K562 (cell line): Measurements from ENCODE around the gene FOXRED2. TPM values are rescaled to one million over a fixed set of nuclear protein-coding genes. Genes with fewer than 3 reads are reported as not detected.

ENCODE experiments used
- DPF2 ChIP-seq: fragments of 450-650 bp; IDR thresholded peaks from 2 replicates; pipeline ENCODE4 v1.6.1; 2016
- ELF2 ChIP-seq: fragments of 250-450 bp; sonication (Bioruptor Pico); IDR thresholded peaks from 2 replicates; pipeline ENCODE4 v1.5.0; 2021; ENCODE audit warnings: mild to moderate bottlenecking
- FOXP1 ChIP-seq: sonication (generic); formaldehyde crosslinking; IDR thresholded peaks from 2 replicates; pipeline ENCODE4 v1.8.0; 2022; ENCODE audit warnings: mild to moderate bottlenecking, missing genetic modification reagents
- JUN ChIP-seq, 2 experiments: sonication (generic) in 1 of 2; formaldehyde crosslinking in 1 of 2; IDR thresholded peaks; 2 replicates each; pipeline versions ENCODE4 v1.6.1 to v1.8.0; 2012 to 2022; ENCODE audit warnings: borderline replicate concordance in 2 of 2, mild to moderate bottlenecking in 2 of 2, improper control_type of control experiment in 1 of 2, low read depth in 1 of 2, low read length in 1 of 2, missing genetic modification reagents in 1 of 2
- JUND ChIP-seq, 2 experiments: IDR thresholded peaks; 2 replicates in 1 of 2; 3 replicates in 1 of 2; pipeline ENCODE4 v1.6.1; 2011; ENCODE audit warnings: borderline replicate concordance in 2 of 2, low read depth in 2 of 2, low read length in 2 of 2, improper control_type of control experiment in 1 of 2, missing biosample characterization in 1 of 2, missing genetic modification characterization in 1 of 2, missing genetic modification reagents in 1 of 2
- NR1H2 ChIP-seq: sonication (generic); formaldehyde crosslinking; IDR thresholded peaks from 2 replicates; pipeline ENCODE4 v1.4.0; 2020; ENCODE audit warnings: mild to moderate bottlenecking, missing genetic modification reagents
- NR2C2 ChIP-seq, 2 experiments: fragments of 200-800 bp in 1 of 2; sonication (Bioruptor generic) in 1 of 2; sonication (generic) in 1 of 2; formaldehyde crosslinking in 1 of 2; IDR thresholded peaks; 2 replicates each; pipeline versions ENCODE4 v1.6.1 to v1.8.0; 2016 to 2022; ENCODE audit warnings: mild to moderate bottlenecking in 1 of 2, missing compliant biosample characterization in 1 of 2, missing genetic modification characterization in 1 of 2, missing genetic modification reagents in 1 of 2
- NR4A1 ChIP-seq, 2 experiments: fragments of 250-450 bp in 1 of 2; fragments of 450-650 bp in 1 of 2; sonication (Bioruptor Pico) in 1 of 2; IDR thresholded peaks; 2 replicates each; pipeline versions ENCODE4 v1.4.0 to v1.6.1; 2016 to 2020; ENCODE audit warnings: mild to moderate bottlenecking in 2 of 2, missing compliant biosample characterization in 1 of 2, missing genetic modification characterization in 1 of 2, moderate library complexity in 1 of 2
- PYGO2 ChIP-seq: fragments of 450-650 bp; IDR thresholded peaks from 2 replicates; pipeline ENCODE4 v1.6.1; 2016; ENCODE audit warnings: mild to moderate bottlenecking, missing genetic modification characterization, moderate library complexity, missing compliant biosample characterization
- SIN3A ChIP-seq, 2 experiments: fragments of 150-350 bp in 1 of 2; IDR thresholded peaks; 2 replicates each; pipeline ENCODE4 v1.6.1; 2011 to 2016; ENCODE audit warnings: borderline replicate concordance in 2 of 2, low read depth in 2 of 2, low read length in 2 of 2, mild to moderate bottlenecking in 2 of 2, moderate library complexity in 2 of 2; ENCODE audit not compliant: control insufficient read depth in 1 of 2
- SMARCA4 ChIP-seq: fragments of 450-650 bp; IDR thresholded peaks from 2 replicates; pipeline ENCODE4 v1.6.1; 2016
- TEAD1 ChIP-seq, 2 experiments: fragments of 450-650 bp in 1 of 2; sonication (generic) in 1 of 2; formaldehyde crosslinking; IDR thresholded peaks; 2 replicates each; pipeline versions ENCODE4 v1.4.0 to v1.8.0; 2020 to 2022; ENCODE audit warnings: mild to moderate bottlenecking in 2 of 2, missing genetic modification reagents in 1 of 2
- YBX1 ChIP-seq: fragments of 450-650 bp; IDR thresholded peaks from 2 replicates; pipeline ENCODE4 v1.7.1; 2016; ENCODE audit warnings: mild to moderate bottlenecking
- ZEB2 ChIP-seq: fragments of 450-650 bp; IDR thresholded peaks from 2 replicates; pipeline ENCODE4 v1.6.1; 2016
- ZNF124 ChIP-seq: sonication (generic); formaldehyde crosslinking; IDR thresholded peaks from 2 replicates; pipeline ENCODE4 v1.8.1; 2022; ENCODE audit warnings: missing genetic modification reagents
- ZNF311 ChIP-seq: fragments of 250-450 bp; sonication (Bioruptor Pico); IDR thresholded peaks from 2 replicates; pipeline ENCODE4 v1.4.0; 2020; ENCODE audit warnings: mild to moderate bottlenecking, moderate library complexity
- polyA plus RNA-seq, 8 experiments: library from polyadenylated mRNA; depleted of rRNA in 4 of 8; stranded (reverse) in 5 of 8; unstranded in 3 of 8; fragments of >200 nt; fragmentation: Nextera tagmentation in 2 of 8; fragmentation: Illumina TruSeq in 1 of 8; extraction: Ambion mirVana in 2 of 8; extraction: Trizol in 1 of 8; gene quantifications; 2 replicates each; pipeline versions ENCODE4 v1.2.1 to v1.2.3, GENCODE V29; 2011 to 2014; ENCODE audit warnings: inconsistent platforms in 1 of 8, missing spikeins in 1 of 8
- total RNA-seq, 7 experiments: library from RNA; depleted of rRNA in 6 of 7; stranded (reverse); fragments of >200 nt in 6 of 7; fragmentation: Illumina TruSeq in 2 of 7; extraction: Trizol in 2 of 7; gene quantifications; 2 replicates each; pipeline versions ENCODE4 v1.2.1 to v1.2.3, GENCODE V29; 2011 to 2021; ENCODE audit warnings: low replicate concordance in 1 of 7
- TF ChIP-seq, protein P1 (sequence below): fragments of 250-450 bp; sonication (Bioruptor Pico); IDR thresholded peaks from 2 replicates; pipeline ENCODE4 v1.8.0; 2022; ENCODE audit warnings: inconsistent platforms, mild to moderate bottlenecking, moderate library complexity, borderline replicate concordance
- TF ChIP-seq, protein P2 (sequence below): fragments of 200-800 bp; sonication (Bioruptor generic); IDR thresholded peaks from 2 replicates; pipeline ENCODE4 v1.6.1; 2017; ENCODE audit warnings: missing genetic modification characterization, missing compliant biosample characterization
- TF ChIP-seq, protein P3 (sequence below): fragments of 450-650 bp; IDR thresholded peaks from 2 replicates; pipeline ENCODE4 v1.6.1; 2018; ENCODE audit not compliant: partially characterized antibody

The FOXRED2 gene
- total and polyA plus RNA-seq, 9 of the 15 experiments (the other 6 are each of a cell fraction or from before 2014, with no cell fraction given): 2.8 to 48.4 (median 7.8) TPM

DNA sequence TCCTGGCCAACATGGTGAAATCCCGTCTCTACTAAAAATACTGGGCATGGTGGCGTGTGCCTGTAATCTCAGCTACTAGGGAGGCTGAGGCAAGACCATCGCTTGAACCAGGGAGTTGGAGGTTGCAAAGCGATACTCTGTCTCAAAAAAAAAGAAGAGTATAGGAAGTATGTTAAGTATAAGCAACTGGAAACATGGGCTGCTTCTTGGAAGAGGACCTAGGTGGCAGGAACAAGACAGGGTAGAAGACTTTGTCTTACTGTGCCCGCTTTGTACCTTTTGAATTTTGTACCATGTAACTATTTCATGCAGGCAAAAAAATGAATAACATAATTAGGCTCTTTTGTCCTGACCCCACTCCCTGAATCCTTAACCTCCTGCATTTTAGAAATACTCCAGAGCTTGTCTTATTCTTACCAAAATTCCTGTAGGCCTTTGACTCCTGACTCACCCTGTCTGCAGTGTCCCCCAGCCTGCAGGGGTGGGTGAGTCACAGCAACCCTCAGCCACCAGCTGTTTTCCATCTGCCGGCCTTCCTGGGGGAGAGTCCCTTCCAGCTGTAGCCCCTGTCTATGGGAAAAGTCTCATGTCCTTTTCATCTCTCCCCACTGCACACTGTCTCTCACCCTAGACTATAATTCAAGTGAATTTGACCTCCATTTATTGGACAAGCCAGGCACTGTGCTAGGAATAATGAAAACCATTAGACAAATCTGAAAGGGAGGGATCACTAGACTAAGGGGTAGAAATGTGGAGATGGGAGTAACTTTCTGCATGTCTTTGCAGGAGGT, 67.2 kb downstream of the FOXRED2 start (continued):
- TF ChIP-seq, protein P1, sequence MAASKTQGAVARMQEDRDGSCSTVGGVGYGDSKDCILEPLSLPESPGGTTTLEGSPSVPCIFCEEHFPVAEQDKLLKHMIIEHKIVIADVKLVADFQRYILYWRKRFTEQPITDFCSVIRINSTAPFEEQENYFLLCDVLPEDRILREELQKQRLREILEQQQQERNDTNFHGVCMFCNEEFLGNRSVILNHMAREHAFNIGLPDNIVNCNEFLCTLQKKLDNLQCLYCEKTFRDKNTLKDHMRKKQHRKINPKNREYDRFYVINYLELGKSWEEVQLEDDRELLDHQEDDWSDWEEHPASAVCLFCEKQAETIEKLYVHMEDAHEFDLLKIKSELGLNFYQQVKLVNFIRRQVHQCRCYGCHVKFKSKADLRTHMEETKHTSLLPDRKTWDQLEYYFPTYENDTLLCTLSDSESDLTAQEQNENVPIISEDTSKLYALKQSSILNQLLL: no peak
- peak; percentile 61; the same call in 1 of the 2 replicates for TF ChIP-seq SMARCA4
- TF ChIP-seq NR1H2 (CRISPR knock-in tag): no peak
- 0 out of 4 replicates have a peak, but pooled peaks of 1 of the 2 experiments have one; percentile 20 for TF ChIP-seq SIN3A (IDR thresholded peaks at IDR 0.05; ENCODE audit: borderline replicate concordance in 2 of 2, control insufficient read depth in 1 of 2, low read depth in 2 of 2, low read length in 2 of 2)
- peak; percentile 84 for TF ChIP-seq JUN (IDR thresholded peaks at IDR 0.05; ENCODE audit: borderline replicate concordance, low read depth, low read length)
- no peak for TF ChIP-seq JUN (CRISPR knock-in tag; IDR thresholded peaks at IDR 0.05; ENCODE audit: borderline replicate concordance)
- no peak for TF ChIP-seq PYGO2 (tag)
- TF ChIP-seq ZEB2: no peak
- peak; percentile 84 for TF ChIP-seq JUND (IDR thresholded peaks at IDR 0.05; ENCODE audit: borderline replicate concordance, low read depth, low read length)
- TF ChIP-seq JUND (tag; IDR thresholded peaks at IDR 0.05; ENCODE audit: borderline replicate concordance, low read depth, low read length): no peak; the same call in 2 of the 3 replicates
- TF ChIP-seq FOXP1: no peak
- no peak for TF ChIP-seq TEAD1 (CRISPR knock-in tag; IDR thresholded peaks at IDR 0.05)
- TF ChIP-seq ELF2 (CRISPR knock-in tag): no peak
- no peak for TF ChIP-seq NR2C2 (CRISPR knock-in tag; IDR thresholded peaks at IDR 0.05)
- TF ChIP-seq NR2C2 (tag; IDR thresholded peaks at IDR 0.05): peak; percentile 38; the same call in 1 of the 2 replicates
- no peak for TF ChIP-seq NR4A1 (CRISPR knock-in tag; IDR thresholded peaks at IDR 0.05)
- TF ChIP-seq NR4A1 (tag; IDR thresholded peaks at IDR 0.05): no peak
- TF ChIP-seq DPF2: 0 out of 2 replicates have a peak, but pooled peaks have one; percentile 33
- TF ChIP-seq YBX1: no peak
- TF ChIP-seq, protein P2, sequence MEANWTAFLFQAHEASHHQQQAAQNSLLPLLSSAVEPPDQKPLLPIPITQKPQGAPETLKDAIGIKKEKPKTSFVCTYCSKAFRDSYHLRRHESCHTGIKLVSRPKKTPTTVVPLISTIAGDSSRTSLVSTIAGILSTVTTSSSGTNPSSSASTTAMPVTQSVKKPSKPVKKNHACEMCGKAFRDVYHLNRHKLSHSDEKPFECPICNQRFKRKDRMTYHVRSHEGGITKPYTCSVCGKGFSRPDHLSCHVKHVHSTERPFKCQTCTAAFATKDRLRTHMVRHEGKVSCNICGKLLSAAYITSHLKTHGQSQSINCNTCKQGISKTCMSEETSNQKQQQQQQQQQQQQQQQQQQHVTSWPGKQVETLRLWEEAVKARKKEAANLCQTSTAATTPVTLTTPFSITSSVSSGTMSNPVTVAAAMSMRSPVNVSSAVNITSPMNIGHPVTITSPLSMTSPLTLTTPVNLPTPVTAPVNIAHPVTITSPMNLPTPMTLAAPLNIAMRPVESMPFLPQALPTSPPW (CRISPR knock-in tag): peak; percentile 5; the same call in 1 of the 2 replicates
- no peak for TF ChIP-seq ZNF311
- TF ChIP-seq, protein P3, sequence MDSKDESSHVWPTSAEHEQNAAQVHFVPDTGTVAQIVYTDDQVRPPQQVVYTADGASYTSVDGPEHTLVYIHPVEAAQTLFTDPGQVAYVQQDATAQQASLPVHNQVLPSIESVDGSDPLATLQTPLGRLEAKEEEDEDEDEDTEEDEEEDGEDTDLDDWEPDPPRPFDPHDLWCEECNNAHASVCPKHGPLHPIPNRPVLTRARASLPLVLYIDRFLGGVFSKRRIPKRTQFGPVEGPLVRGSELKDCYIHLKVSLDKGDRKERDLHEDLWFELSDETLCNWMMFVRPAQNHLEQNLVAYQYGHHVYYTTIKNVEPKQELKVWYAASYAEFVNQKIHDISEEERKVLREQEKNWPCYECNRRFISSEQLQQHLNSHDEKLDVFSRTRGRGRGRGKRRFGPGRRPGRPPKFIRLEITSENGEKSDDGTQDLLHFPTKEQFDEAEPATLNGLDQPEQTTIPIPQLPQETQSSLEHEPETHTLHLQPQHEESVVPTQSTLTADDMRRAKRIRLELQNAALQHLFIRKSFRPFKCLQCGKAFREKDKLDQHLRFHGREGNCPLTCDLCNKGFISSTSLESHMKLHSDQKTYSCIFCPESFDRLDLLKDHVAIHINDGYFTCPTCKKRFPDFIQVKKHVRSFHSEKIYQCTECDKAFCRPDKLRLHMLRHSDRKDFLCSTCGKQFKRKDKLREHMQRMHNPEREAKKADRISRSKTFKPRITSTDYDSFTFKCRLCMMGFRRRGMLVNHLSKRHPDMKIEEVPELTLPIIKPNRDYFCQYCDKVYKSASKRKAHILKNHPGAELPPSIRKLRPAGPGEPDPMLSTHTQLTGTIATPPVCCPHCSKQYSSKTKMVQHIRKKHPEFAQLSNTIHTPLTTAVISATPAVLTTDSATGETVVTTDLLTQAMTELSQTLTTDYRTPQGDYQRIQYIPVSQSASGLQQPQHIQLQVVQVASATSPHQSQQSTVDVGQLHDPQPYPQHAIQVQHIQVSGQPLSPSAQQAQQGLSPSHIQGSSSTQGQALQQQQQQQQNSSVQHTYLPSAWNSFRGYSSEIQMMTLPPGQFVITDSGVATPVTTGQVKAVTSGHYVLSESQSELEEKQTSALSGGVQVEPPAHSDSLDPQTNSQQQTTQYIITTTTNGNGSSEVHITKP: peak; percentile 16
- TF ChIP-seq ZNF124 (CRISPR knock-in tag): no peak
